Measurements from ENCODE around the gene SMARCC2.
"Not testable (repeated sequence)": the region's sequence is repeated elsewhere in the genome, so short reads cannot be mapped to it uniquely, and the experiment has no call there.

Gene SMARCC2

GRCh38 chr12:56129206-56129941 is 59.9 kb downstream of the SMARCC2 start:
- intact Hi-C loops (cut with DNase I), result loop anchor here (10.0 kb wide), 1 partner anchor 335 kb away; the partner anchor contains the start of gene SPRYD4
- peak in 9 of 10 donors; percentile 33 to 92 (median 52) for DNase-seq

- DNase-seq, result peak in 3 of 10 donors; percentile 15 to 28 (median 27)
- intact Hi-C loops (cut with DNase I), result loop anchor here (10.0 kb wide), 1 partner anchor 336 kb away; the partner anchor contains the start of gene SPRYD4
These were observed 60.5 kb downstream of the SMARCC2 start for GRCh38 chr12:56128670-56129205.

- DNase-seq, result peak; percentile 86 to 99 (median 96)
- intact Hi-C loops (cut with DNase I), result loop anchor here (2.0 to 10.0 kb wide), 2 partner anchors 31 to 337 kb away; partner anchors contain the start of genes MYL6 and SPRYD4
These were observed 61.2 kb downstream of the SMARCC2 start, which contains the start of gene ESYT1 for GRCh38 chr12:56127888-56128669. TSS of gene ESYT1 (plus strand) at chr12:56128267. CDS start at chr12:56128320, 53 bp downstream.

DNA sequence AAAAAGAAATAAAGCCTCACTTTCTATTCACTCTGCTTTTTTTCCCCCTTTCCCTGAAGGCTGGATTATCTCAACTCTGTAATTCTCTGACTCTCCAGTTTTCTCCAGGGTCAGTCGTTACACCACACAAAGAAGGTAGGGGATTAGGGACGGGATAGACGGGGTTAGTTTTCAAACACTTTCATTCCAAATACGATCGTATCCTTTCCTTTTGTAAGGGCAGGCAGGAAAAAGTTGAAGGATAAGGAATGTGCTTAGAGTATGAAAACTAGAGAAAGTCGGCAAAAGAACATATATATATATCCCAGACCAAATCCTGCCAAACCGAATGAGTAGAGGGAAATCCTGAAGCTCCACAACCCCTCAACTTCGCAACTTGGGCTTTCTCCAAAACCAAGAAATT is 61.8 kb downstream of the SMARCC2 start:
- intact Hi-C loops (cut with DNase I), result loop anchor here (2.0 to 10.0 kb wide), 2 partner anchors 31 to 337 kb away; partner anchors contain the start of genes MYL6 and SPRYD4
- DNase-seq, result no peak

DNA sequence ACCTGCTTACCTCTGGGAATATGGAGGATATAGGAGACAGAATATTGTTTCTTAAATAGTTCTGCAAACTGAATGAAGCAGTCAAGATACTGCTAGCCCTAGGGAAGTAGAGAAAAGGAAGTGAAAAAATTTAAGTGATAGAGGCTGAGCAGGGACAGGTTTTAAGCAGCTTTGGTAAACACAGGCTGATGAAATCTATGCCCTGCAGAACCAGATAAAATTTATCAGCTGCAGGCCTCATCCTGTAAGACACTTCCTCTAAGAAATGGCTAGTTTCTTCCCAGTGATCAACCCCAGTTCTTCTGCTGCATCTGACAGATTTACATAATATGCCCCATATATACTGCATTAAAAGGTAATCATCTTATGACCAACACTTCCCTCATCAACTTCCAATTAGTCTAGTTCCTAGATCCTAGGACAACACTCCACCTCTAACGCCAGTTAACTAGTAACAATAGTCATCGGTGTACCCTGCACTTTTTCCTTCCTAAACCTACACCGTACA is 62.5 kb downstream of the SMARCC2 start:
- intact Hi-C loops (cut with DNase I), result loop anchor here (2.0 to 10.0 kb wide), 2 partner anchors 32 to 338 kb away; partner anchors contain the start of genes MYL6 and SPRYD4
- DNase-seq, result no peak

GRCh38 chr12:56124133-56124532 is 65.2 kb downstream of the SMARCC2 start:
- no peak for DNase-seq
- intact Hi-C loops (cut with DNase I), result loop anchor here (10.0 kb wide), 1 partner anchor 341 kb away; the partner anchor contains the start of gene SPRYD4

DNA sequence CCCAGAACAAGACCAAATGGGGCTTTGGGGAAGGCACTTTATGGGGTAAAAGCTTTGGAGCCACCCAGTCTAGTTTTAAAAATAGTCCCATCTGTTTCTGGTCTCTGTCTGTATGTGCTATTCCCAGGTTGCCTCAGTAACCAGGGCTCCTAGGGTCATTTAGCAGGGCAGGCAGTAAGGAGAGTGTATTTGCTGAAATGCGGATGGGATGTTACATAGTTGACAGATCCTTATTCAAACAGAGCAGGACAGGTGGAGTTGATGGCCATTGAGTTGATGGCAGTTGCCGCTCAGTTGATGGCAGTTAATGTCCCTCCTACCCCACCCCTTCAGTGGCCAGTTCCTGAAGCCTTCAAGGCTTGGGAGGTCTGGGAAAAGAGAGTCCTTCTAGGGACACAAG is 66.6 kb downstream of the SMARCC2 start:
- no peak for DNase-seq
- intact Hi-C loops (cut with DNase I), result loop anchor here (10.0 kb wide), 1 partner anchor 342 kb away; the partner anchor contains the start of gene SPRYD4

- intact Hi-C loops (cut with DNase I), result loop anchor here (10.0 kb wide), 1 partner anchor 343 kb away; the partner anchor contains the start of gene SPRYD4
- no peak for DNase-seq
These were observed 67.9 kb downstream of the SMARCC2 start for GRCh38 chr12:56121204-56121870.

DNA sequence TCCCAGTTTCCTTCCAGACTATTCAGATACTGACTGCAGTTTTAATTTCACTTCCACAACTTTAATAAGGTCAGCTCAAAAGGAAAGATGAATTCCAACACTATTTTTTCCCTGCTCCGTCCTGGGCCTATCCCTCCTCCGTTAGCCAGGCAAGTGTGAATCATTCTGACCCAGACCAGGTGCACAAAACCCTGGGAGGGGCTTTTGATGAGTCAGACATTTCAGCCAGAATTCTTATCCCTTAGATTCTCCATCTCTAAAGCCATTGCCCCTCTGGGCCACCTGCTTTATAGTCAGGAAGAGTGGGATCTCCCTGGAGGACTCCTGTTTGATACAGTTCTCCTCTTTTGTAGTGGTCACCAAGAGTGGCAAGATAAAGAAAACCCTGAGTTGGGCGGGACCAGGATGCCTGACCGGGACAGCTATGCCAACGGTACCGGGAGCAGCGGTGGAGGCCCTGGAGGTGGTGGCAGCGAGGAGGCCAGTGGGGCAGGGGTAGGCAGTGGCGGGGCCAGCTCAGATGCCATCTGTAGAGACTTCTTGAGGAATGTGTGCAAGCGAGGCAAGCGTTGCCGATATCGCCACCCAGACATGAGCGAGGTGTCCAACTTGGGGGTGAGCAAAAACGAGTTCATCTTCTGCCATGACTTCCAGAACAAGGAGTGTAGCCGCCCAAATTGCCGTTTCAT is 69.0 kb downstream of the SMARCC2 start:
- no peak for DNase-seq
- intact Hi-C loops (cut with DNase I), result loop anchor here (10.0 kb wide), 1 partner anchor 344 kb away; the partner anchor contains the start of gene SPRYD4

GRCh38 chr12:56119361-56119796 is 69.9 kb downstream of the SMARCC2 start:
- peak in 6 of 10 donors; percentile 35 to 88 (median 48) for DNase-seq
- intact Hi-C loops (cut with DNase I), result loop anchor here (2.0 to 5.0 kb wide), 6 partner anchors 33 to 139 kb away; partner anchors contain the start of genes ANKRD52, ERBB3, MYL6B and RPS26

GRCh38 chr12:56118688-56119357 is 70.5 kb downstream of the SMARCC2 start:
- no peak for DNase-seq
- intact Hi-C loops (cut with DNase I), result loop anchor here (2.0 to 5.0 kb wide), 6 partner anchors 33 to 140 kb away; partner anchors contain the start of genes ANKRD52, ERBB3, MYL6B and RPS26

DNA sequence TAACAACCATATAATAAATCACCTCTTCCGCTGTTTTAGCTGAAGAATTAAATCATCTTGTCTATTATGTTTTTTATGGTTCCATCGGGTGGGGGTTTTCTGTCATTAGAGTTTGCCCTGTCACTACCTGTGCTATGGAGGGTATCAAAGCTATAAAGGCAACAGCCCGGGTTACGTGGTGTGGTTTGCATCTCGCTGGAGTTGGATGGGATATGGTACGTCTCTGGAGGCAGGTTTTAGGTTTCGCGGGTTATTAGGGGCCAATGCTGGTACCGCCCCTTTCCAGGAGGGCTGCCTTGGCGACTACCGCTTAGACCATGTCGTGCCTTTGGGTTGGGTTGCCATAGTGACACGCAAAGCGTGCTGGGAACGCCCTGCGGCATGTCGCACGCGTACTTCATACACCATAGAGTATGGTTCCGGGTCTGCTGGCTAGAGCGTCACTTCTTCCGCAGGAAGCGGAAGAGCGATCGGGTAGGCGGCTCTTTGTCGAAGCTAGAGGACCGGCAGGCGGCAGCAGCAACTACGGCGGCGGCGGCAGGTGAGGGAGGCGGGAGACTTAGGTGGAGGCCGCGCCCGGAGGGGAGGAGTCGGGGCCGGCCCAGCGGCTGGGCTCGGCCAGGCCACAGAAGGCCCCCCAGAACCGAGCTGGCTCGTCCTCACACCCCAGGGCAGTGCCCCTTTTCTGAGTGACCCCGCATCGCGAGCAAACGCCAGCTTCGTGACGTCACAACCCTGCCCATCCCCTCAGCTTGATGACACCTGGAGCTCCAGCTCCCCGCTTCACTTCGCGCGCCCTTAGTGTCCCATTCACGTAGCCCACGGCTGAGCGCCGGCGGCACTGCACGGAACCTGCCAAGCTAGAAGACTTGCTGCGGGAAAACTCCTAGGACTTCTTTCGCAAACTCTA is 71.2 kb downstream of the SMARCC2 start, which contains the start of gene ZC3H10:
Gene ZC3H10 (plus strand): TSS at position 489 of the 910 bp plus-strand sequence. CDS start 2,297 bp downstream, outside the sequence.
- intact Hi-C loops (cut with DNase I), result loop anchor here (2.0 to 5.0 kb wide), 6 partner anchors 34 to 141 kb away; partner anchors contain the start of genes ANKRD52, ERBB3, MYL6B and RPS26
- DNase-seq, result peak; percentile 93 to 100 (median 96)

DNA sequence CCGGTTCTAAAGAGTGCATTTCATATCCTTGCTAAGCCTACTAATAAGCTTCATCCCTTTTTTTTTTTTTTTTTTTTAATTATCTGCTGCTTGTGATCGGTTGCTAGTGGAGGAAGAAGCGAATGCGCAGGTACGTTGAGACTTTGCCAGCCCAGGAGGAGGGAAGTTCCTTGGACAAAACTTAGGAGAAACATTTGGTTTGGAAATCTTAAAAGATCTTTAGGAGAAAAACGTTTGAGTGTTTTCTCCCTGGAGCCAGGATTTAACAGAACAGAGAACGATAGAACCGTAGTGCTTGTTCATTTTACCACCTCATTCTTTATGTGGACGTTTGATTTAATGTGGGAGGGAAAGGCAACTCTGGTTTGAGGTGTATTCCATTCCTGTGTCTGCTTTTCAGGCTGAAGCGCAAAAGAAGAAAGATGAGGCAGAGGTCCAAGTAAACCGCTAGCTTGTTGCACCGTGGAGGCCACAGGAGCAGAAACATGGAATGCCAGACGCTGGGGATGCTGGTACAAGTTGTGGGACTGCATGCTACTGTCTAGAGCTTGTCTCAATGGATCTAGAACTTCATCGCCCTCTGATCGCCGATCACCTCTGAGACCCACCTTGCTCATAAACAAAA is 72.1 kb downstream of the SMARCC2 start:
- intact Hi-C loops (cut with DNase I), result loop anchor here (5.0 kb wide), 4 partner anchors 35 to 120 kb away; partner anchors contain the start of genes ERBB3, MYL6B, RPS26 and SUOX

GRCh38 chr12:56116267-56117081 is 72.8 kb downstream of the SMARCC2 start, which contains the start of gene RPL41:
TSS of gene RPL41 (plus strand) at chr12:56116633.
- intact Hi-C loops (cut with DNase I), result loop anchor here (5.0 kb wide), 4 partner anchors 34 to 119 kb away; partner anchors contain the start of genes ERBB3, MYL6B, RPS26 and SUOX
- peak; percentile 89 to 99 (median 96) for DNase-seq

More for the DNA sequence above, 72.1 kb downstream of the SMARCC2 start:
- not testable (repeated sequence) for DNase-seq

DNA sequence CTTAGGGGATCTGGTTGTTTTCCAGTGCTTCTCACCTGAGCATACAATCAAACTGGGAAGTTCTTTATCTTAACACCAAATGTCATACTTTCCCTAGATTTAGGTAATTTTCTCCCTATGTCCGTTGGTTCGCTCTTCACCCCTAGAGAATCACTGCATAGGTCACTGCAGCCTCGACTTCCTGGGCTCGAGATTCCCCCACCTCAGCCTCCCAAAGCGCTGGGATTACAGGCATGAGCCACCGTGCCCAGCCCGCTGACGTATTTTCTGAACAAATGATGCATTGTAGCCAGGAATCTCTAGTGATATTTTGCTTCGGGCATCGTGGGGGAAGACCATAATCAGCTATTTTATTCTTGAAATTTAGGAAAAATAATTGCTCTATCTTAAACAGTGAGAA is 74.0 kb downstream of the SMARCC2 start:
- intact Hi-C loops (cut with DNase I), result loop anchor here (5.0 kb wide), 4 partner anchors 33 to 118 kb away; partner anchors contain the start of genes ERBB3, MYL6B, RPS26 and SUOX
- peak in 1 of 10 donors; percentile 62 for DNase-seq
